Esophagus squamous epithelium (tissue), 5 donors: ENCODE data around the gene COMMD4. TPM values are rescaled to one million over a fixed set of nuclear protein-coding genes. Genes with fewer than 3 reads are reported as not detected.
"Not testable (repeated sequence)": the region's sequence is repeated elsewhere in the genome, so short reads cannot be mapped to it uniquely, and the experiment has no call there.

Experiments used
- DNase-seq: peaks from one replicate; lab custom pipeline; 2025; lab: John Stamatoyannopoulos, UW
- H3K27ac ChIP-seq, 4 donors: fragments of 200-600 bp; sonication (generic); one replicate each; pipeline ENCODE4 v1.5.1; 2016 to 2019; ENCODE audit warnings: mild to moderate bottlenecking in 1 of 4
- H3K27me3 ChIP-seq, 4 donors: fragments of 200-600 bp; sonication (generic); 1 replicate in 3 of 4; 2 replicates in 1 of 4; pipeline versions ENCODE4 v1.5.1 to v1.6.0; 2017 to 2021; ENCODE audit warnings: antibody characterized with exemption in 1 of 4
- H3K36me3 ChIP-seq, 3 donors: fragments of 200-600 bp; sonication (generic); one replicate each; pipeline ENCODE4 v1.5.1; 2016 to 2019
- H3K4me1 ChIP-seq, 3 donors: fragments of 200-600 bp; sonication (generic); one replicate each; pipeline ENCODE4 v1.5.1; 2017 to 2019
- H3K4me3 ChIP-seq, 4 donors: fragments of 200-600 bp; sonication (generic); 1 replicate in 3 of 4; 2 replicates in 1 of 4; pipeline ENCODE4 v1.5.1; 2016 to 2019; ENCODE audit warnings: mild to moderate bottlenecking in 2 of 4, moderate library complexity in 1 of 4
- H3K9me3 ChIP-seq, 3 donors: fragments of 200-600 bp; sonication (generic); one replicate each; pipeline ENCODE4 v1.5.1; 2016 to 2019
- POLR2A ChIP-seq, 4 donors: fragments of 450-650 bp; IDR thresholded peaks; one replicate each; pipeline ENCODE4 v1.6.1; 2017; ENCODE audit warnings: antibody characterized with exemption in 4 of 4, mild to moderate bottlenecking in 4 of 4, moderate library complexity in 3 of 4
- WGBS, 2 donors: methylation state at CpG; one replicate each; pipeline ENCODE4 v1.1.5; 2018; 5-methylcytosine and 5-hydroxymethylcytosine counted together
- intact Hi-C: fragments of 100-400 bp; cut with DNase I; formaldehyde crosslinking; loops from one replicate; pipeline ENCODE4 v1.15.0; 2022
- total RNA-seq, 4 donors: library from RNA; depleted of rRNA; stranded (reverse); fragments of >200 nt; gene quantifications; one replicate each; pipeline ENCODE4 v1.1.0, GENCODE V29; 2016
- TF ChIP-seq, protein P1 (sequence below), 6 experiments: fragments of 450-650 bp in 4 of 6; fragments of 200-600 bp in 2 of 6; sonication (generic) in 2 of 6; IDR thresholded peaks; one replicate each; pipeline ENCODE4 v1.5.1; 2016 to 2019; ENCODE audit warnings: antibody characterized with exemption in 6 of 6, mild to moderate bottlenecking in 4 of 6, moderate library complexity in 4 of 6
- donor health status: DM: yes; HTN: yes; CAD: no.

The COMMD4 gene
- total RNA-seq, 4 donors from 2014 or later, result 35.5 to 54.4 (median 44.5) TPM

DNA sequence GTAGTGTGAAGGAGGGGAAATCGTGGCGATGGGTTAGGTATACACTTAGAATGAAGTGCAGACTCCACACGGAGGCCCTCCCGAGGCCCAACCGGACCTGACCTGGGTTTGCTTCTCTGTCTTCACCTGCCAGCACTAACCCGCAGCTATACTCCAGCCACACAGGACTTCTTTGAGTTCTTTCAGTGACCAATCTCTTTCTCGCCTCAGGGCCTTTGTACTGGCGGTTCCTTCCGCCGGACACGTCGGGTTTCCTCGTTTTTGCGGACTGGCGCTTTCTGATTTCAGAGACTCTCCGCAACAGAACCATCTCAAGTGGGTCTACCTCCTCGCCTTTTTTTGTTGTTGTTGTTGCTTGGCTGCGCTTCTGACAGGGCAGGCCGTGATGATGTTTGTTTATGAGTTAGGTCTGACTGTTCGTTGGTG, 10.9 kb downstream of the COMMD4 start, which contains the start of gene NEIL1:
Gene NEIL1 (plus strand): TSS at position 244 of the 426 bp plus-strand sequence. CDS start 1,867 bp downstream, outside the sequence.
- Histone ChIP-seq H3K36me3 (no peaks in the 10 kb centered on the region), H3K4me3 (peak within 1 kb of the TSS; percentile 71 to 89 (median 80)), H3K9me3 (peaks cover 0 to 4% (median 0%) of the 10 kb centered on the region in 3 donors), H3K4me1 (peaks cover 11 to 48% (median 14%) of the 10 kb centered on the region in 3 donors), H3K27ac (peak within 1 kb of the TSS; percentile 77 to 88 (median 84)), H3K27me3 (no peaks in the 10 kb centered on the region)
- 10 to 23% methylated on average over 19 to 20 of the region's 20 CpGs for WGBS, 2 donors
- no peak for DNase-seq
- intact Hi-C loops, result no loop called here
- TF ChIP-seq, protein P1, sequence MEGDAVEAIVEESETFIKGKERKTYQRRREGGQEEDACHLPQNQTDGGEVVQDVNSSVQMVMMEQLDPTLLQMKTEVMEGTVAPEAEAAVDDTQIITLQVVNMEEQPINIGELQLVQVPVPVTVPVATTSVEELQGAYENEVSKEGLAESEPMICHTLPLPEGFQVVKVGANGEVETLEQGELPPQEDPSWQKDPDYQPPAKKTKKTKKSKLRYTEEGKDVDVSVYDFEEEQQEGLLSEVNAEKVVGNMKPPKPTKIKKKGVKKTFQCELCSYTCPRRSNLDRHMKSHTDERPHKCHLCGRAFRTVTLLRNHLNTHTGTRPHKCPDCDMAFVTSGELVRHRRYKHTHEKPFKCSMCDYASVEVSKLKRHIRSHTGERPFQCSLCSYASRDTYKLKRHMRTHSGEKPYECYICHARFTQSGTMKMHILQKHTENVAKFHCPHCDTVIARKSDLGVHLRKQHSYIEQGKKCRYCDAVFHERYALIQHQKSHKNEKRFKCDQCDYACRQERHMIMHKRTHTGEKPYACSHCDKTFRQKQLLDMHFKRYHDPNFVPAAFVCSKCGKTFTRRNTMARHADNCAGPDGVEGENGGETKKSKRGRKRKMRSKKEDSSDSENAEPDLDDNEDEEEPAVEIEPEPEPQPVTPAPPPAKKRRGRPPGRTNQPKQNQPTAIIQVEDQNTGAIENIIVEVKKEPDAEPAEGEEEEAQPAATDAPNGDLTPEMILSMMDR (IDR thresholded peaks at IDR 0.05), result no peak
- TF ChIP-seq POLR2A (IDR thresholded peaks at IDR 0.05), result no peak

DNA sequence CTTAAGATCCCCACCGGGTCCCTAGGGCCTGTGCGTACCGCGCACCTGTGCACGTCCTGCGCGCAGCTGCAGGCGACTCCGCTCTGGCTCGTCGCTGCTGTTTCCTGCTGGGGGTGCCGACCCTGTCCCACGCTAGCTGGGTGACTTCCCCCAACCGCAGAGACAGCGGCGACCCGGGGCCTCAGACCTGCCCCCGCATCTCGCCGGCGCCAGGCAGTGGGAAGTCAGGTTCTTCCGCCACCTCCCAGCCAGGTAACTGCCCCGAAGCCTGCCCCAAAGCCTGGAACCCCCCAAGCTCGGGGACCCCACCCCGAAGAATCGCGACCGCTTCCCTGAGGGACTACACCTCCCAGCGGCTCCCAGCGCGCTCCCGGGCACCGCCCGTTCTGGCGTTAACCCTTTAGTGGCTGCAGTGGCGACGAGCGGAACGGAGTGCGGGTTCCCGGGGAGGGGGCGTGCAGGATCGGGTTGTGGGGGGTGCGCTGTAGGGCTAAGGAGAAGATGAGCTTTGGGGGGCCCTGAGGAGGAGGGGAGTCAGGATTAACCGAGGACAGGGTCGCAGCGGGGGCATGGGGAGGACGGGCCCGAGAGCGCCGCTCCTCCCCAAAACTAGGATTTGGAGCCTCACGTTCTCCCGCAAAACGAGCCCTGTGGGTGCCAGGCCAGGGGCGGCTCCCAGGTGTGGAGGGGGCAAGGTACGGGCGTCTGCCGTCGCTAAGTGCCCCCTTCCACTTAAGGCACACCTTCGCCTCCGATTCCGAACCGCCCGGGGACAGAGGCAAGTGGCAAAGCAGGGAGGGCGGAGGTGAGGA, 11.6 kb downstream of the COMMD4 start:
- Histone ChIP-seq H3K9me3 (peaks cover 0 to 4% (median 0%) of the 10 kb centered on the region in 3 donors), H3K36me3 (no peaks in the 10 kb centered on the region), H3K4me1 (peaks cover 11 to 48% (median 14%) of the 10 kb centered on the region in 3 donors), H3K27ac (peak overlapping the region; percentile 77 to 88 (median 84)), H3K4me3 (peak overlapping the region; percentile 71 to 89 (median 80)), H3K27me3 (no peaks in the 10 kb centered on the region)
- TF ChIP-seq POLR2A (IDR thresholded peaks at IDR 0.05), result peak in 2 of 4 donors; percentile 10 to 31
- TF ChIP-seq, protein P1 (IDR thresholded peaks at IDR 0.05), result no peak
- WGBS, 2 donors, result 0% methylated on average over 10 of the region's 65 CpGs; no CpG with 5 or more reads in 1 of the 2 donors
- intact Hi-C loops, result no loop called here
- peak; percentile 31 for DNase-seq

DNA sequence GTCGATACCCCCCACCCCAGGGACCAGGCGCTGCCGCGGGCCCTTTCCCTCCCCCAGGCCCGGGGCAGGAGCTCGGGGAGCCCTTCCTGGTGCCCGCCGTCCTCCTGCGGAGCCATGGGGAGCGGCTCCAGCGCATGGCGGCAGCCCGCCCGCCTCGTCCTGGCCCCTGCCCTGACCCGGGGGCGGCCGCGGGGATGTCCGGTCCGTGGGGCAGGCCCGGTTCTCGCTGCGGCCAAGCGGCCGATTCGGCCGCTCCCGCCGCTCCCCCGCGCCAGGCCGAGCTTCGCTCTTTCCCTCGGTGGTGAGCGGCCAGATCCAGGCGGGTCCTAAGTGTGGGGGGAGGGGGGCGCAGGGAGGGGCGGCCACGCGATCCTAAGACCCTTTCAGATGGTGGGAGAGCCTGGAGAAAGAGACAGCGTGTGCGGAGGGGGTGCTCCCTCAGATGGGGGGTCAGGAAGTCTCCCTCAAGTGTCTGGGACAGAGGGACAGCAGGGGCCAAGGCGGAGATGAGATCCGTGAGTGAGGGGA, 12.2 kb downstream of the COMMD4 start:
- Histone ChIP-seq H3K36me3 (no peaks in the 10 kb centered on the region), H3K27ac (peak overlapping the region; percentile 77 to 88 (median 84)), H3K27me3 (no peaks in the 10 kb centered on the region), H3K9me3 (peaks cover 0 to 4% (median 0%) of the 10 kb centered on the region in 3 donors), H3K4me1 (peaks cover 11 to 48% (median 14%) of the 10 kb centered on the region in 3 donors), H3K4me3 (peak overlapping the region; percentile 71 to 89 (median 80))
- no peak for TF ChIP-seq POLR2A (IDR thresholded peaks at IDR 0.05)
- TF ChIP-seq, protein P1 (IDR thresholded peaks at IDR 0.05), result no peak
- DNase-seq, result no peak
- WGBS, 2 donors, result 8 to 9% methylated on average over 3 to 4 of the region's 45 CpGs
- intact Hi-C loops, result no loop called here

DNA sequence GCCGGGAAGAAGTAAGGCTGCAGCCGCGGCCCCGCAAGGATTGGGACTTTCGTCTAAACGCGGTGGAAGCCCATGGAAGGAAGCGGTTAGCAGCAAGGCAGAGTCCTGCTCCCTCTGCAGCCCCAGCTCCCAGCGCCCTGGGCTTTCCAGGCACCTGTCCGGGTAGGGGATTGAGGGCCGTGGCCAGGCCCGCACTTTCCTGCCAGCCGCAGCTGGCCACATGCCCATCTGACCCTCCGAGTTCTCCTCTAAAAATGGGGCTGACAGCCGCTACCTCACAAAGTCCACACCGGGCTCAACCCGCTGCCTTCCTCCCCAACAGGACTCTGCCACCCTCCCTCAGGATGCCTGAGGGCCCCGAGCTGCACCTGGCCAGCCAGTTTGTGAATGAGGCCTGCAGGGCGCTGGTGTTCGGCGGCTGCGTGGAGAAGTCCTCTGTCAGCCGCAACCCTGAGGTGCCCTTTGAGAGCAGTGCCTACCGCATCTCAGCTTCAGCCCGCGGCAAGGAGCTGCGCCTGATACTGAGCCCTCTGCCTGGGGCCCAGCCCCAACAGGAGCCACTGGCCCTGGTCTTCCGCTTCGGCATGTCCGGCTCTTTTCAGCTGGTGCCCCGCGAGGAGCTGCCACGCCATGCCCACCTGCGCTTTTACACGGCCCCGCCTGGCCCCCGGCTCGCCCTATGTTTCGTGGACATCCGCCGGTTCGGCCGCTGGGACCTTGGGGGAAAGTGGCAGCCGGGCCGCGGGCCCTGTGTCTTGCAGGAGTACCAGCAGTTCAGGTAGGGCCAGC, 12.9 kb downstream of the COMMD4 start:
- TF ChIP-seq, protein P1 (IDR thresholded peaks at IDR 0.05), result no peak
- TF ChIP-seq POLR2A (IDR thresholded peaks at IDR 0.05), result no peak
- Histone ChIP-seq H3K4me3 (peak overlapping the region; percentile 71 to 89 (median 80)), H3K9me3 (peaks cover 0 to 4% (median 0%) of the 10 kb centered on the region in 3 donors), H3K36me3 (peaks cover 0 to under 1% (median 0%) of the 10 kb centered on the region in 3 donors), H3K4me1 (peaks cover 11 to 45% (median 14%) of the 10 kb centered on the region in 3 donors), H3K27ac (peak overlapping the region; percentile 77 to 88 (median 84)), H3K27me3 (no peaks in the 10 kb centered on the region)
- DNase-seq, result no peak
- 3 to 22% methylated on average over 8 to 19 of the region's 46 CpGs for whole genome bisulfite sequencing, 2 donors
- intact Hi-C loops, result no loop called here

DNA sequence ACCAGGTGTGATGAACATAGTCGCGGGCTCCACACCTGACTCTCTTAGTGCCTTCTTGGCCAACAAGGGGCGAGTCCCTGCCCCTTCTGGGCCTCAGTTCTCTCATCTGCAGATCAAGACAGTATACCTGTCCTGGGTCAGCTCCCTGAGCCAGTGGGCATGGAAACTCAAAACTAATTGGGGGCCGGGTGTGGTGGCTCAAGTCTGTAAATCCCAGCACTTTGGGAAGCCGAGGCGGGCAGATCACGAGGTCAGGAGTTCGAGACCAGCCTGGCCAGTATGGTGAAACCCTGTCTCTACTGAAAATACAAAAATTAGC, 13.4 kb downstream of the COMMD4 start:
- intact Hi-C loops, H3K27ac ChIP-seq, H3K36me3 ChIP-seq, H3K9me3 ChIP-seq, DNase-seq, H3K27me3 ChIP-seq: not testable (repeated sequence)
- Histone ChIP-seq H3K4me1 (peaks cover 11 to 41% (median 14%) of the 10 kb centered on the region in 3 donors), H3K4me3 (peak overlapping the region in 2 of 4 donors; percentile 71 to 85)
- 90 to 97% methylated on average over 2 to 5 of the region's 8 CpGs for WGBS, 2 donors
